Kidney (tissue), 14 donors: ENCODE data around the gene FAM20B. TPM values are rescaled to one million over a fixed set of nuclear protein-coding genes. Genes with fewer than 3 reads are reported as not detected.

Source experiments
- DNase-seq, 5 donors: peaks; one replicate each; pipeline ENCODE4 v3.0.0-alpha.2; 2013 to 2020
- FAIRE-seq: peaks from 2 replicates; lab custom pipeline; 2012; peaks lifted over from hg19 to GRCh38; lab: Jason Lieb, UNC
- H3K27ac ChIP-seq, 2 donors: one replicate each; pipeline ENCODE4 v1.7.0; 2013; ENCODE audit warnings: low read depth in 2 of 2, low read length in 2 of 2, inconsistent platforms in 1 of 2
- H3K27me3 ChIP-seq: one replicate; pipeline ENCODE4 v1.7.1; 2013; ENCODE audit warnings: low read length, inconsistent platforms; ENCODE audit not compliant: control insufficient read depth, insufficient read depth
- H3K36me3 ChIP-seq, 3 donors: one replicate each; pipeline versions ENCODE4 v1.7.0 to v1.7.1; 2013; ENCODE audit warnings: low read length in 3 of 3, control low read depth in 1 of 3, inconsistent platforms in 1 of 3; ENCODE audit not compliant: insufficient read depth in 3 of 3, control insufficient read depth in 2 of 3
- H3K4me1 ChIP-seq, 3 donors: one replicate each; pipeline versions ENCODE4 v1.7.0 to v1.7.1; 2013; ENCODE audit warnings: low read length in 3 of 3, inconsistent platforms in 1 of 3, low read depth in 1 of 3; ENCODE audit not compliant: control insufficient read depth in 2 of 3, insufficient read depth in 2 of 3
- H3K4me3 ChIP-seq, 3 donors: one replicate each; pipeline versions ENCODE4 v1.7.0 to v1.8.1; 2013; ENCODE audit warnings: low read length in 3 of 3, control low read depth in 1 of 3, inconsistent platforms in 1 of 3
- H3K9ac ChIP-seq, 3 donors: one replicate each; pipeline versions ENCODE4 v1.7.0 to v1.7.1; 2013; ENCODE audit warnings: low read length in 3 of 3, control low read depth in 1 of 3, inconsistent platforms in 1 of 3
- H3K9me3 ChIP-seq, 3 donors: one replicate each; pipeline versions ENCODE4 v1.7.0 to v1.7.1; 2013; ENCODE audit warnings: low read length in 3 of 3, control low read depth in 1 of 3, inconsistent platforms in 1 of 3; ENCODE audit not compliant: control insufficient read depth in 2 of 3, insufficient read depth in 1 of 3
- intact Hi-C: fragments of 100-400 bp; cut with DNase I; formaldehyde crosslinking; loops from one replicate; pipeline ENCODE4 v1.11.1; 2022
- polyA plus RNA-seq: library from polyadenylated mRNA; stranded (reverse); fragments of 350-450 nt; fragmentation: Illumina TruSeq; extraction: RNeasy Lipid Tissue Mini Kit (QIAGEN cat#74804); gene quantifications from one replicate; pipeline ENCODE4 v1.2.3, GENCODE V29; 2014; ENCODE audit warnings: low read depth, low replicate concordance; ENCODE audit not compliant: insufficient read depth
- total RNA-seq: library from RNA; stranded (reverse); fragmentation: NEBNext Ultra II Directional; extraction: Animal tissue kit (Norgen Biotek cat#: 25700); gene quantifications from one replicate; pipeline ENCODE4 v1.2.1, GENCODE V29; 2021
- TF ChIP-seq, protein P1 (sequence below): IDR thresholded peaks from 3 replicates; pipeline ENCODE4 v1.5.1; 2012; ENCODE audit warnings: mild to moderate bottlenecking, moderate library complexity, borderline replicate concordance; ENCODE audit not compliant: insufficient read depth; ENCODE audit errors: extremely low read depth
- donor health status: control.
- donor health status: control.
- donor health status: control.
- donor health status: control.
- donor health status: control.
- donor health status: DM: yes; HTN: yes; CAD: no.
- donor health status: Normal renal cell carcinoma (clear cell type).

FAM20B gene
- total and polyA plus RNA-seq, 2 donors from 2014 or later: 17.0 to 50.2 TPM

- DNase-seq (no peak), FAIRE-seq (no peak)
- TF ChIP-seq, protein P1, sequence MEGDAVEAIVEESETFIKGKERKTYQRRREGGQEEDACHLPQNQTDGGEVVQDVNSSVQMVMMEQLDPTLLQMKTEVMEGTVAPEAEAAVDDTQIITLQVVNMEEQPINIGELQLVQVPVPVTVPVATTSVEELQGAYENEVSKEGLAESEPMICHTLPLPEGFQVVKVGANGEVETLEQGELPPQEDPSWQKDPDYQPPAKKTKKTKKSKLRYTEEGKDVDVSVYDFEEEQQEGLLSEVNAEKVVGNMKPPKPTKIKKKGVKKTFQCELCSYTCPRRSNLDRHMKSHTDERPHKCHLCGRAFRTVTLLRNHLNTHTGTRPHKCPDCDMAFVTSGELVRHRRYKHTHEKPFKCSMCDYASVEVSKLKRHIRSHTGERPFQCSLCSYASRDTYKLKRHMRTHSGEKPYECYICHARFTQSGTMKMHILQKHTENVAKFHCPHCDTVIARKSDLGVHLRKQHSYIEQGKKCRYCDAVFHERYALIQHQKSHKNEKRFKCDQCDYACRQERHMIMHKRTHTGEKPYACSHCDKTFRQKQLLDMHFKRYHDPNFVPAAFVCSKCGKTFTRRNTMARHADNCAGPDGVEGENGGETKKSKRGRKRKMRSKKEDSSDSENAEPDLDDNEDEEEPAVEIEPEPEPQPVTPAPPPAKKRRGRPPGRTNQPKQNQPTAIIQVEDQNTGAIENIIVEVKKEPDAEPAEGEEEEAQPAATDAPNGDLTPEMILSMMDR: no peak
- Histone ChIP-seq H3K9ac (no peak overlapping the region), H3K4me1 (peaks cover 0 to 9% (median 0%) of the 10 kb centered on the region in 3 donors), H3K27ac (no peak overlapping the region), H3K9me3 (no peaks in the 10 kb centered on the region), H3K27me3 (no peaks in the 10 kb centered on the region), H3K36me3 (peaks cover 0 to 20% (median 0%) of the 10 kb centered on the region in 3 donors), H3K4me3 (no peak overlapping the region)
- intact Hi-C loops: no loop called here
These were observed 93.8 kb downstream of the FAM20B start for GRCh38 chr1:179119513-179119912.

DNA sequence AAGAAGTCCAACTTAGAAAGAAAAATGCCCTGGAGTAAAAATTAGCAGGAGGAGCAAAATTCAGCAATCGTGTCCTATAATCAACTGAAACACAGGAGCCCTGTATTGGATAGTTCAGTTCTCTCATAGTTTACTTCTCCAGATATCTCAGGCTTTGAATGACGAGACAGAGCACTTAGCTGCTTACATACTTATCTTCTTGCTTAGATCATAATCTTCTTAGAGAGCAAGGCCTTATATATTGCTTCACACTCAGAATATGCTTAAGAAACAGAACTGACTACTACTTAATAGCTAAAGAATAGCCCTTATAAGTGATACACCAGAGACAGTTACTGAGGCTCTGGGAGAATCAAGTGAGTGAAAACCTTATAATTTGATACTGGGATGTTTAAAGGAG, 95.0 kb downstream of the FAM20B start:
- H3K9ac ChIP-seq: no peak overlapping the region
- TF ChIP-seq, protein P1: no peak
- FAIRE-seq: no peak
- H3K4me3 ChIP-seq: no peak overlapping the region
- H3K9me3 ChIP-seq: no peaks in the 10 kb centered on the region
- H3K4me1 ChIP-seq: peaks cover 0 to 9% (median 0%) of the 10 kb centered on the region in 3 donors
- intact Hi-C loops: no loop called here
- peaks cover 0 to 20% (median 0%) of the 10 kb centered on the region in 3 donors for H3K36me3 ChIP-seq
- no peaks in the 10 kb centered on the region for H3K27me3 ChIP-seq
- DNase-seq: no peak
- no peak overlapping the region for H3K27ac ChIP-seq

GRCh38 chr1:179121159-179121938, 95.7 kb downstream of the FAM20B start:
- TF ChIP-seq, protein P1: peak; percentile 59
- Histone ChIP-seq H3K4me1 (peaks cover 0 to 9% (median 0%) of the 10 kb centered on the region in 3 donors), H3K27ac (no peak overlapping the region), H3K9ac (no peak overlapping the region), H3K27me3 (no peaks in the 10 kb centered on the region), H3K36me3 (peaks cover 0 to 20% (median 0%) of the 10 kb centered on the region in 3 donors), H3K4me3 (no peak overlapping the region), H3K9me3 (no peaks in the 10 kb centered on the region)
- intact Hi-C loops: no loop called here
- FAIRE-seq (no peak), DNase-seq (peak in 3 of 5 donors; percentile 22 to 83 (median 63))
